Activated CD4-positive, alpha-beta T cell treated with anti-CD3 and anti-CD28 coated beads, Interleukin-2, amount 10 ng/mL, durations not matched to agents 24 days and 14 days (primary cell): ENCODE data around the gene CDON. TPM values are rescaled to one million over a fixed set of nuclear protein-coding genes. Genes with fewer than 3 reads are reported as not detected.
A peak's percentile ranks its signal among the peaks of the same experiment; 100 is the strongest.

Experiments
- DNase-seq: peaks from one replicate; pipeline ENCODE4 v3.0.0; 2022
- H3K27ac Mint-ChIP-seq: one replicate; pipeline ENCODE4 v1.8.0; 2022; ENCODE audit warnings: mild to moderate bottlenecking, mixed read lengths
- H3K27me3 Mint-ChIP-seq: one replicate; pipeline ENCODE4 v1.8.0; 2022; ENCODE audit warnings: mixed read lengths
- H3K36me3 Mint-ChIP-seq: one replicate; pipeline ENCODE4 v1.8.0; 2022; ENCODE audit warnings: low read depth, mild to moderate bottlenecking, mixed read lengths
- H3K4me1 Mint-ChIP-seq: one replicate; pipeline ENCODE4 v1.8.0; 2021; ENCODE audit warnings: mixed read lengths
- H3K4me3 Mint-ChIP-seq: one replicate; pipeline ENCODE4 v1.8.0; 2022; ENCODE audit warnings: mild to moderate bottlenecking, moderate library complexity, mixed read lengths
- H3K9me3 Mint-ChIP-seq: one replicate; pipeline ENCODE4 v1.8.0; 2021; ENCODE audit warnings: mixed read lengths
- intact Hi-C: fragments of 100-400 bp; cut with micrococcal nuclease; formaldehyde crosslinking; loops from one replicate; pipeline ENCODE4 v1.15.1; 2023
- total RNA-seq: library from RNA; stranded (reverse); gene quantifications from 2 replicates; pipeline ENCODE4 v1.2.3, GENCODE V29; 2022

CDON gene
- total RNA-seq, 1 donor from 2014 or later: 1.9 TPM

DNA sequence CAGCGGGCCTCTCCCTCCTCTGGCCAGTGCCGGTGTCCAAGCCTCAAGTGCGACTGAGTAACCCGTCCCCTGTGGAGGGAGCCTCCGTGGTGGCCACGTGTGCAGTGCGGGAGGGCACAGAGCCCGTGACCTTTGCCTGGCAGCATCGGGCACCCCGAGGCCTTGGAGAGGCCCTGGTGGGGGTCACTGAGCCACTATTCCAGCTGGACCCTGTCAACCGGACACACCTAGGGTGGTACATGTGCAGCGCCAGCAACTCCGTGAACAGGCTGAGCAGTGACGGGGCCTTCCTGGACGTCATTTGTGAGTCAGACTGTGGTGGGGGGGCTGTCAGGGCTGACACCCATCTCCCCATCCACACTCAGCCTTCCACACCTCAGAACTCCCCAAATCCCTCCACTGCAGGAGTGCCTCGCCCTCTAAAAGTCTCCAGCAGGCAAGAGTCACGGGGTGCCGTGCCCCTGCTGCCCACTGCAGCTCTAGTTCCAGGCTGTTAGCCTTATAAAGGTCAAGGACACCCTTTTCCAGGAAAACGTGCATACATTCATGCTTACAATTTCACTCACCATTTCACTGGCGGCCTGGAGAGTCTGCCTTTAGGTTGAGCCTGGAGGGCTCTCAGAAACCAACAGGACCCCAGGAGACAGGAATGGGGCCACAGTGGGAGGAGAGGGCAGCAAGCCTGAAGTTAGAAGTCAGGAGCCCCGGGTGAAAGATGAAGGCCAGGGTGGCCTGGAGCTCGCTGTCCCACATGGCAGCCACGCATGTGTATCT, 114.2 kb downstream of the CDON start:
- Mint-ChIP-seq H3K27me3 (no peaks in the 10 kb centered on the region), H3K27ac (no peak overlapping the region), H3K4me3 (no peak overlapping the region), H3K9me3 (no peaks in the 10 kb centered on the region), H3K36me3 (no peaks in the 10 kb centered on the region), H3K4me1 (no peaks in the 10 kb centered on the region)
- no peak for DNase-seq
- intact Hi-C loops: no loop called here

DNA sequence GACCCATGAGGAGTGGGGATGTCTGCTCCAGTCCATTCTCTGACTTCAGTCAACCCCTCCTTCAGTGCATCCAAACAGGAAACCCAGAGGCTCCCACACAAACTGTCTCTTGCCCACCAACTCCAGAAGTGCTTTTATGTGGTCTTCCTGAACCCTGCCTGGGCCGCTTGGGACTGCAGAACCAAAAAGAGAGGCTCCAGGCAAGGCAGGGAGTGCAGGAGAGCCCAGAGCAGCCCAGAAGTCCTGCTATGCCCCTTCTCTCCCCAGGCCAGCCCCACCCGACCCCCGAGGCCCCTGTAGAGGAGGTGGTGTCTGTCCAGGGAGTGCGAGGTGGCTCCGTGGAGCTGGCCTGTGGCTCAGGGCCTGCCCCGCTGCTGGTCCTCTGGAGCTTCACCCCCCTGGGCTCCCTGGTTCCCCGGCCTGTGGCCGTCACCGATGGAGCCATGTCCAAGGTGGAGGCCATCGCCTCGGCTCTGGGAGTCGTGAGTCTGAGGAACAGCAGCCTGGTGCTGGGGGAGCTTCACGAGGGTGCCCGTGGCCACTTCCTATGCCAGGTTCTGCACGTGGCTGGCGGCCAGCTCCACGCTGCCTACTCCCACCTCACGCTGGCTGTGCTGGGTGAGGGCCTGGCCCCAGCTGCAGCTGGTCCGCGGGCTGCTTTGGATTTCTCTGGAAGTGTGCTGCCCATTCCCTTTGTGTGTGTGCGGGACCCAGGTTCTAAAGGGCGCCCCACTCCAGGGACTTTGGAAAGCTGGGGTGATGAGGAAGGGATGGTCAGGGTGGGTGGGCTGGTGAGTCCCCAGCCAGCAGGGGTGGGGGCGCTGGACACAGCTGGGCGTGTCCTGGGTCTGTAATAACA, 115.0 kb downstream of the CDON start:
- Mint-ChIP-seq H3K9me3 (no peaks in the 10 kb centered on the region), H3K4me3 (no peak overlapping the region), H3K27me3 (no peaks in the 10 kb centered on the region), H3K36me3 (no peaks in the 10 kb centered on the region), H3K27ac (no peak overlapping the region), H3K4me1 (no peaks in the 10 kb centered on the region)
- DNase-seq: no peak
- intact Hi-C loops: no loop called here

DNA sequence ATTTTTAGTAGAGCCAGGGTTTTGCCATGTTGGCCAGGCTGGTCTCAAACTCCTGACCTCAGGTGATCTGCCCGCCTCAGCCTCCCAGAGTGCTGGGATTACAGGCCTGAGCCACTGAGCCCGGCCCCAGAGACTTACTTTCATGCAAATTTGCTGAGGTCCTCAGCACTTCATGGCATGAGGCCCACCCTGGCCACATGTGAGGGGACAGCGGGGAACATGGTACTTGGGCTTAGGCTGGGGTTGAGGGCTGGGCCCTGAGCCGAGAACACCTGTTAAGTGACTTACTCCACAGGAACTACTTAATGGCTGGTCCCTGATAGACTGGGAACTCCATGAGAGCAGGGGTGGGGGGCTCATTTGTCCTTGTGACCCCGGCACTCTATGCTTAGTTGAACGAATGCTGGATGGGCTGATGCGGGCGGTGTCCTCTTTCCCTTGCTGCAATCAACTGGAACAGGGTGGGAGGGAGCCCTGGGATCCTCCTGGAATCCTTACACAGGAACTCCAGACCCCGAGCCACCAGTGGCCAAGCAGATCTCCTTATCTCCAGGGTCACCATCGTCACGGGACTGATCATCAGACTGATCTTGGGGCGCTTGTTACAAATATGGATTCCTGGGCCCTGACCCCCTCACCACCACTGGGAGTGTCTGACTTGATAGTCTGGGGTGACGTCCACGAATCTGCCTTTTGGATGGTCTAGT, 115.8 kb downstream of the CDON start:
- no peaks in the 10 kb centered on the region for H3K9me3 Mint-ChIP-seq
- intact Hi-C loops: no loop called here
- no peaks in the 10 kb centered on the region for H3K36me3 Mint-ChIP-seq
- no peak overlapping the region for H3K27ac Mint-ChIP-seq
- peaks cover 1% of the 10 kb centered on the region for H3K4me1 Mint-ChIP-seq
- H3K27me3 Mint-ChIP-seq: no peaks in the 10 kb centered on the region
- H3K4me3 Mint-ChIP-seq: no peak overlapping the region
- DNase-seq: no peak

DNA sequence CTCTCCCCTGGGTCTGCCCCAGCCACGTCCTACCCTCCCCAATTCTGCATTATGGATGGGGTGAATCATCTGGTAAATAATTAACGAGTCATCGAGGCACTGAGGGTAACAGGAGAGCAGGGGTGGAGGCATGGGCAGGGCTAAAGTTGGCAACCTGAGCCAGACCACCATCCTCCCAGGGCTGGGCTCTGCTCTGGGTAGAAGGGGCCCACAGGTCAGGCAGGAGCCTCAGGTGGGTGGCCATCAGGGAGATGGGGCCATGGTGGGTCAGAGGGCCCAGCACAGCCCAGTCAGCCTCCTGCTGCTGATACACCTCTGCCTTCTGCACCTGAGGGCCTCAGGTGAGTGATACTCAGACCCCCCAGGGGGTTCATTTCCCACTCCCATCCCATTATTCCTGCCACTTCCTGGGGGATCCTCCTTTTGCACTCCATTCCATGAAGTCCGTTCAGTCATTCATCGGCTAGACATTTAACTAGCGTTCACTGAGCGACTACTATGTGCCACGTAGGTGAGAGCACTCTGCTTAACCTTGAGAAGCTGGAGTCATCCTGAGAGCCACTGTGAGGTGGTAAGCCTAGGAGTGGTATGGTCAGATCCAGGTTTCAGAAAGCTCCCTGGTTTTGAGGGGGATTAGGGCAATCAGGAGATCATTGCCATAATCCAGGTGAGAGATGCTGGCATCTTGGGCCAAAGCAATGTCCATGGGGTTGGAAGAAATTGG, 116.7 kb downstream of the CDON start, which contains the start of gene VSIG10L2:
VSIG10L2 (plus strand) TSS at position 248 of the 724 bp plus-strand sequence; CDS start at position 260, 12 bp downstream.
- Mint-ChIP-seq H3K4me1 (peaks cover 1% of the 10 kb centered on the region), H3K27me3 (no peaks in the 10 kb centered on the region), H3K27ac (no peak within 1 kb of the TSS), H3K36me3 (no peaks in the 10 kb centered on the region), H3K4me3 (no peak within 1 kb of the TSS), H3K9me3 (no peaks in the 10 kb centered on the region)
- intact Hi-C loops: no loop called here
- no peak for DNase-seq

DNA sequence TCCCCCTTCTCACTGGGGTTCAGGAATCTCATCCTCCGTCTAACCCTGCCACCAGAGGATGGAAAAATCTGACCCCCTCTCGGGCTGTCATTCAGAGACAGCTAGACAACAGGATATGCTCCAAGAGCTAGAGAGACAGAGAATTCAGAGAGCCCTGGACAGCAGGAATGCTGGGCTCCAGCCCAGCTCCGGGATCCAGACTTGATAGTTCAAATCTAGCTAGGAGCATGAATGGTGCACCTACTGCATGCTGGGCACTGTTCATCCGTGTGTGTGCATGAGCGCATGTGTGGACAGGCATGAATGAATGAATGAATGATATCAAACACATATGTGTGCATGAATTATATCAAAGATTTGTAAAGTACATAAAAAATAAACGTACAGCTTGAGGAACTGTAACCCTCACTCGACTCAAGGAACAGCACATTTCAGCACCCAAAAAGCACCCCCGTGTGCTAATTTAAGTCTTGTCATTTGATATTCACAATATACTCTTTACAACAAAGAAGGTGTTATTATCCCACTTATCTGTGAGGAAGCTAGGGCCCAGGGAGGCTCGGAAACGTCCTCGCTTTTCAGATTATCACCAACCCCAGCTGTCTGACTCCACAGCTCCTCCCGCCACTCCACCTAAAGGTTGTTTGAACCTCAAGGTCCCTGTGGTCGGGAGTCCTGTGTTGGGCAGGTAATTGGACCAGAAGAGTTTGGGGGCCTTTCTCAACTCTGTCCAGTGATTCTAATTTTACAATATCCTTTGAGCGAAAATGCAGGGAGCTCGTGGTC, 117.5 kb downstream of the CDON start:
- peaks cover 1% of the 10 kb centered on the region for H3K4me1 Mint-ChIP-seq
- no peaks in the 10 kb centered on the region for H3K27me3 Mint-ChIP-seq
- no peak overlapping the region for H3K27ac Mint-ChIP-seq
- H3K36me3 Mint-ChIP-seq: no peaks in the 10 kb centered on the region
- intact Hi-C loops: no loop called here
- no peaks in the 10 kb centered on the region for H3K9me3 Mint-ChIP-seq
- DNase-seq: no peak
- no peak overlapping the region for H3K4me3 Mint-ChIP-seq

DNA sequence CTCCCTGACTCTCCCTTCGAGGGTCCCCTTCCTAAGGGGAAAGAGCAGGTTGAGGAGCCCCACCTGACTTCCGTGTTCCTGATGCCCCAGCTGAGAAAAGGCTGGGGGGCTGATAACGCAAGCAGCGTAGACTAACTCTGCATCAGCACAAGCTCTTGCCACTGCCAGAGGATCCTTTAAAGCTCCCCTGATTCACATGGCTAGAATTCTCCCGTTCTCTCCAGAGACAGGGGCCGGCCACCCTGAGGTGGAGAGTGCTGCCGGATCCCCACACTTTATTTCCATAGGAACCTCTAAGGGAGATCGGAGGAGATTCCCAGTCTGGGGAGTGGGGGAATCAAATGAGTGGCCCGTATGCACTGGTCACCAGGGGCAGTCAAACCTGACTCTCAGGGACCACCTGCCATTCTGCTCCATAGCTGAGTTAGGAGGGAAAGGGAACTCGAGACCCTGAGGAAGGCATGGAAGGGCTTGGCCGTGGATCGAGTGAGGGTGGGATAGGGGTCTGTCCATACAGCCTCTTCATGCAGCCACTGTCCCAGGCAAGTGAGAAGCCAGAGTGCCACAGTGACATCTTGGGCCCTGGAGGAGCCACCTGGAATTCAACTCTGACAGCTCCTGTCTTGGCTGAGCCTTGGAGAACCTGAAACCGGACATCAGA, 118.2 kb downstream of the CDON start:
- no peak overlapping the region for H3K27ac Mint-ChIP-seq
- H3K36me3 Mint-ChIP-seq: no peaks in the 10 kb centered on the region
- no peaks in the 10 kb centered on the region for H3K27me3 Mint-ChIP-seq
- intact Hi-C loops: loop anchor here (5.0 kb wide), 1 partner anchor 248 kb away; no protein-coding TSS in a partner anchor
- H3K4me3 Mint-ChIP-seq: no peak overlapping the region
- no peaks in the 10 kb centered on the region for H3K9me3 Mint-ChIP-seq
- peaks cover 1% of the 10 kb centered on the region for H3K4me1 Mint-ChIP-seq
- no peak for DNase-seq

DNA sequence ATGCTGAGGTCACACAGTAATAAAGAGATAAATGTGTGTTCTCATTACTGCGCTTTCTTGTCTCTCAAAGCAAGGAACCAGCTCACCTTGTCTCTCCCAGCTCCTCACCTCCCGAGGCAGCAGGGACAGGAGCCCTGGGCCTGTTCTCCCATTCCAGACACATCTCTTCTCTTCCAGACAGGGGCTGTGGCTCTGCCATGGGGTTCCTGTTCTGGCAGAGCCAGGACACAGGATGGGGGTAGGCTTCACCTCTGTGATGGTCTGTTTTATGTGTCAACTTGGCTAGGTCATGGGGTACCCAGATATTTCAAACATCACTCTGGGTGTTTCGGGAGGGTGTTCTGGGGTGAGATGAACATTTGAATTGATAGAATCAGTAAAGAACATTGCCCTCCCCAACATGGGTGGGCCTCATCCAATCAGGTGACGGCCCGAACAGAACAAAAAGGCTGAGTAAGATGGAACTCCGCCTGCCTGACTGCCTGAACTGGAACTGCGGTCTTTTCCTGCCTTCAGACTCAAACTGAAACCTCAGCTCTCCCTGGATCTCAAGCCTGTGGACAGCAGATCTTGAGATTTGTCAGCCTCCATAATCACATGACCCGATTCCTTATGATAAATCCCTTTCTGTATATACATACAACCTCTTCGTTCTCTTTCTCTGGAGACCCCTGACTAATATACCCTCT, 118.9 kb downstream of the CDON start:
- H3K36me3 Mint-ChIP-seq: no peaks in the 10 kb centered on the region
- intact Hi-C loops: loop anchor here (5.0 kb wide), 1 partner anchor 248 kb away; no protein-coding TSS in a partner anchor
- no peaks in the 10 kb centered on the region for H3K27me3 Mint-ChIP-seq
- H3K4me1 Mint-ChIP-seq: peaks cover 1% of the 10 kb centered on the region
- no peaks in the 10 kb centered on the region for H3K9me3 Mint-ChIP-seq
- no peak overlapping the region for H3K4me3 Mint-ChIP-seq
- DNase-seq: no peak
- H3K27ac Mint-ChIP-seq: no peak overlapping the region

DNA sequence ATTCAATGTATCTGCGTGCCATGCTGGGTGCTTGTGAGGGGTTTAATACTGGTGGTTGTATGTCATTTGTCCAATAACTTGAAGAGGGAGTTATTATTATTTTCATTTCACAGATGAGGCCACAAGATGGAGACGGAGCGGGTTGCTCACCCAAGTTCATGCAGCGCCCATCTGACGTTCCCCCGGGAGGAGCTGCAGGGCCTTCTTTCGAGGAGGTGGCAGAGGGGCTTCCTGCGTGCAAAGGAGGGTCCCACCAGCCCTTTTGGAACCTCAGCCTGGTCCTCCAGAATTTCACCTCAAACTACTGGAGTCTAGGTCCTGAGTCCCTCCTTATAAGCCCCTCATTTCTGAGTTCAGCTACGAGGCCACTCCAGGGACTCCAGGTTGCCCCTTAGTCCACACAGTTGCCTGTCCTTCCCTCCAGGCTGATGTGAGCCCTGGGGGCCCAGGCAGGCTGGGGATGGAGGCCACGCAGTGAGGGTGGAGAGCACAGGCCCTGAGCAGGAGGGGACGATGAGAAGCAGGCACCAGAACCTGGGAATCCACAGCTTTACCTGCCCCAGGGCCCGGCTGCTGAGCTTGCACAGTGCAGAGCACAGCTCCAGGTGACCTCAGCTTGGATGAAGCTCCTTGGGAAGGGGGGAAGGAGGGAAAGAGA, 119.8 kb downstream of the CDON start:
- DNase-seq: no peak
- no peaks in the 10 kb centered on the region for H3K9me3 Mint-ChIP-seq
- no peaks in the 10 kb centered on the region for H3K36me3 Mint-ChIP-seq
- H3K4me3 Mint-ChIP-seq: no peak overlapping the region
- peaks cover 7% of the 10 kb centered on the region for H3K4me1 Mint-ChIP-seq
- intact Hi-C loops: loop anchor here (5.0 kb wide), 1 partner anchor 249 kb away; no protein-coding TSS in a partner anchor
- H3K27me3 Mint-ChIP-seq: no peaks in the 10 kb centered on the region
- no peak overlapping the region for H3K27ac Mint-ChIP-seq

DNA sequence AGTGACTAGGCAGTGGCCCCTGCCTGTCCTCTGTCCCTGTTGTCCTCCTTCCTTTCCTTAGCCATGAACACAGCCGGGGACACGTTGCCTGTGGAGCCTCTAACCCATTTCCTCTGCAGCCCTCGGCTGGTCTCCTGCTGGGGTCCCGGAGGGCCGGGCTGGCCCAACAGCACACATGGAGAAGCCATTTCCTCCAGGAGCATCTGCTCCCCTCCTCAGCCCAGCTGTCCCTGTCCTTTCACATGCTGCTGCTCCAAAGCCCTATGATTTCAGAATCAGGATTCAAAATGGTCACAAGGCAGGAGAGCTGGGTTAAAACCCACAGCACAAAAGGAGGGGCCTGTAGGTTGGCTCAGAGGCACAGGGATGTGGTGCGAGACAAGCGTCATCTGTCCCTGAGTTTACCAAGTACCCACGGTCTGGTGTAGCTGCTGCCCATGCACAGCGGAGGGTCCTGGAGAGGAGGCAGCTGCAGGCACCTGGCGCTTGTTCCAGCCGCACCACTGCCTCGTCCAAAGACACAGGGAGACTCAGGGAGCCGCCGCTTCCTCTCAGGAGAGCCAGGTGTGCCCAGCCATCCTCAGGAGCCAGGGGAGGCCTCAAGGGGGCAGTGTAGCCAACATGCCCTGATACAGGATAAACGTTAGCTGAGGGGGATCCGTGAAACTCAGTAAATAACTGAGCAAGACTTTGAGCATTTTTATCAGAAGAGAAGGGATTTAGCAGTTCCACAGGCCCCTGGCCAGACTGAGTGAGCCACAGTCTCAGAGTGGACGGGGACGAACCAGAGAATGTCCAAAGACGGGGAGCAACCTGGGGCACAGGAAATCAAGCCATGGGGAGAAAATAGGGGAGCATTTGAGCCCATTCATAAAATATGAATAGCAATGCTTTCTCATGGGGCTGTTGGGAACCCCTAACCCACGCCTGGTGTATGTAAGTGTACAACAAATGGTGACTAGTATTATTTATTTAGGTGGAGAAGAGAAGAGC, 120.8 kb downstream of the CDON start:
- H3K9me3 Mint-ChIP-seq: no peaks in the 10 kb centered on the region
- no peaks in the 10 kb centered on the region for H3K36me3 Mint-ChIP-seq
- H3K27me3 Mint-ChIP-seq: no peaks in the 10 kb centered on the region
- H3K4me3 Mint-ChIP-seq: no peak overlapping the region
- peak; percentile 83 for DNase-seq
- intact Hi-C loops: loop anchor here (5.0 kb wide), 1 partner anchor 250 kb away; no protein-coding TSS in a partner anchor
- H3K27ac Mint-ChIP-seq: no peak overlapping the region
- peaks cover 7% of the 10 kb centered on the region for H3K4me1 Mint-ChIP-seq

DNA sequence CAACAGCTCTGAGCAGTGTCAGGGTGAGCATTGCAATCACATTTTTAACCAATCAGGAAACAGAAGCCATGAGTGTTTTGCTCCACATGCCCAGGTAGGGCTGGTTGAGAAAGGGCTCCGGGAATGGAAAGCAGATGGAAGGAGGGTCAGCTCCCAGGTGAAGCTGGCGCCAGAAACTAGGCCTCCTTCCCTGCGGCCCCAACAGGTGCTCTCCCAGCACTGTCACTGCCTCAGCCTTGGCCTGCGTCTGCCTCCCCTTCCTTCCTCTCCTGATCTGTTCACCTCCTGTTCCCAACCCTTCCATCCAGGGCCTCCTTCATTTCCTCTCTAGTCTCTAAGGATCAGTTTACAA, 121.4 kb downstream of the CDON start:
- Mint-ChIP-seq H3K27me3 (no peaks in the 10 kb centered on the region), H3K4me3 (no peak overlapping the region), H3K36me3 (no peaks in the 10 kb centered on the region), H3K27ac (no peak overlapping the region), H3K9me3 (no peaks in the 10 kb centered on the region), H3K4me1 (peaks cover 7% of the 10 kb centered on the region)
- intact Hi-C loops: loop anchor here (5.0 kb wide), 1 partner anchor 251 kb away; no protein-coding TSS in a partner anchor
- no peak for DNase-seq

DNA sequence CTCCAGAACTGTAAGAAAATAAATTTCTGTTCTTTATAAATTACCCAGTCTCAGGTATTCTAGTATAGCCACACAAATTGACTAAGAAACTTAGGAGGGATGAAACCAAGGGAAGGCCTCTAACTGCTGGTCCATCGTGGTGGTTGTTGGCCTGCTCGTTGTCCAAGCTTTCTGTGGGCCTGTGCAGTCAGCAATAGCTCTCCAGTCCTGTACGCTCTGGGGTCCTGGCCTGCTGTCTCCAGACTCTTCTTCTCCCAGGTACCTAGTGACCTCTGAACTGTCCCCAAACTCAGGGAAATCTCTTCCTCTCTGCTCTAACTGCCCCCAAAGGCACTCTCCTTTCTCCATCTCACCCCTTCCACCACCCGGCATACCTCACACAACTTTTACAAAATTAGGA, 122.5 kb downstream of the CDON start:
- intact Hi-C loops: loop anchor here (5.0 kb wide), 1 partner anchor 252 kb away; no protein-coding TSS in a partner anchor
- no peak overlapping the region for H3K4me3 Mint-ChIP-seq
- no peaks in the 10 kb centered on the region for H3K9me3 Mint-ChIP-seq
- no peak for DNase-seq
- H3K27me3 Mint-ChIP-seq: no peaks in the 10 kb centered on the region
- H3K36me3 Mint-ChIP-seq: no peaks in the 10 kb centered on the region
- H3K4me1 Mint-ChIP-seq: peaks cover 7% of the 10 kb centered on the region
- no peak overlapping the region for H3K27ac Mint-ChIP-seq
